HepG2 (cell line): Measurements from ENCODE around the gene ZBTB32. TPM values are rescaled to one million over a fixed set of nuclear protein-coding genes. Genes with fewer than 3 reads are reported as not detected.
A peak's percentile ranks its signal among the peaks of the same experiment; 100 is the strongest.

Experiments used
- GTF2F1 ChIP-seq: fragments of 150-350 bp; IDR thresholded peaks from 2 replicates; pipeline ENCODE4 v1.6.1; 2014; ENCODE audit warnings: low read length
- HMG20A ChIP-seq: IDR thresholded peaks from 2 replicates; pipeline ENCODE4 v1.6.1; 2016; ENCODE audit warnings: borderline replicate concordance
- HMGXB4 ChIP-seq, 2 experiments: sonication (generic) in 1 of 2; formaldehyde crosslinking in 1 of 2; IDR thresholded peaks; 2 replicates each; pipeline versions ENCODE4 v1.4.0 to v1.6.1; 2018 to 2020; ENCODE audit warnings: missing genetic modification reagents in 2 of 2, borderline replicate concordance in 1 of 2, low read depth in 1 of 2, mild to moderate bottlenecking in 1 of 2, missing biosample characterization in 1 of 2
- NR1H2 ChIP-seq: sonication (generic); formaldehyde crosslinking; IDR thresholded peaks from 2 replicates; pipeline ENCODE4 v1.8.1; 2022; ENCODE audit warnings: low read depth, missing genetic modification reagents, borderline replicate concordance
- SNAPC4 ChIP-seq: sonication (generic); formaldehyde crosslinking; IDR thresholded peaks from 2 replicates; pipeline ENCODE4 v1.4.0; 2020; ENCODE audit warnings: mild to moderate bottlenecking, missing genetic modification reagents
- ZBTB3 ChIP-seq: sonication (generic); formaldehyde crosslinking; IDR thresholded peaks from 2 replicates; pipeline ENCODE4 v1.4.0; 2020; ENCODE audit warnings: low read depth, mild to moderate bottlenecking, moderate library complexity, missing genetic modification reagents, borderline replicate concordance
- ZNF20 ChIP-seq: sonication (generic); formaldehyde crosslinking; IDR thresholded peaks from 2 replicates; pipeline ENCODE4 v1.4.0; 2020; ENCODE audit warnings: mild to moderate bottlenecking, moderate library complexity, missing genetic modification reagents
- ZNF224 ChIP-seq: sonication (generic); formaldehyde crosslinking; IDR thresholded peaks from 2 replicates; pipeline ENCODE4 v1.5.0; 2020; ENCODE audit warnings: mild to moderate bottlenecking, missing genetic modification reagents
- ZNF281 ChIP-seq: sonication (generic); formaldehyde crosslinking; IDR thresholded peaks from 2 replicates; pipeline ENCODE4 v1.4.0; 2020; ENCODE audit warnings: missing genetic modification reagents, borderline replicate concordance
- ZNF362 ChIP-seq: sonication (generic); formaldehyde crosslinking; IDR thresholded peaks from 2 replicates; pipeline ENCODE4 v1.4.0; 2020; ENCODE audit warnings: missing genetic modification reagents, mild to moderate bottlenecking, borderline replicate concordance
- ZNF431 ChIP-seq: sonication (generic); formaldehyde crosslinking; IDR thresholded peaks from 2 replicates; pipeline ENCODE4 v1.9.0; 2022; ENCODE audit warnings: missing genetic modification reagents, low read depth, mild to moderate bottlenecking, borderline replicate concordance
- ZNF512B ChIP-seq: sonication (generic); formaldehyde crosslinking; IDR thresholded peaks from 2 replicates; pipeline ENCODE4 v1.5.1; 2020; ENCODE audit warnings: missing genetic modification reagents, mild to moderate bottlenecking, borderline replicate concordance
- ZNF672 ChIP-seq: sonication (generic); formaldehyde crosslinking; IDR thresholded peaks from 2 replicates; pipeline ENCODE4 v1.8.1; 2022; ENCODE audit warnings: missing genetic modification reagents
- polyA plus RNA-seq, 8 experiments: library from polyadenylated mRNA; depleted of rRNA in 3 of 8; stranded (reverse) in 7 of 8; unstranded in 1 of 8; fragments of >200 nt; fragmentation: Illumina TruSeq in 4 of 8; extraction: Trizol in 4 of 8; gene quantifications; 2 replicates each; pipeline versions ENCODE4 v1.2.1 to v1.2.3, GENCODE V29; 2011 to 2016; ENCODE audit warnings: low read depth in 4 of 8, missing spikeins in 1 of 8, mixed read lengths in 1 of 8; ENCODE audit not compliant: insufficient read depth in 1 of 8
- total RNA-seq, 5 experiments: library from RNA; depleted of rRNA; stranded (reverse); fragments of >200 nt; fragmentation: Illumina TruSeq; extraction: Trizol; gene quantifications; 2 replicates each; pipeline ENCODE4 v1.2.3, GENCODE V29; 2016; ENCODE audit warnings: low read depth in 1 of 5

ZBTB32 gene
- total and polyA plus RNA-seq, 2 of the 13 experiments (the other 11 are each of a cell fraction or from before 2014, with no cell fraction given), result not detected

GRCh38 chr19:35744430-35745327, 40.3 kb downstream of the ZBTB32 start (continued):
- peak in 1 of 2 experiments; percentile 58; a peak in 1 of 4 replicates for TF ChIP-seq HMGXB4 (CRISPR knock-in tag; IDR thresholded peaks at IDR 0.05; ENCODE audit: borderline replicate concordance in 1 of 2, low read depth in 1 of 2)
- TF ChIP-seq HMG20A (CRISPR knock-in tag), result no peak
- no peak for TF ChIP-seq ZNF672 (CRISPR knock-in tag)
- TF ChIP-seq ZNF431, result no peak
- no peak for TF ChIP-seq ZNF224 (CRISPR knock-in tag)
- no peak for TF ChIP-seq ZBTB3 (CRISPR knock-in tag)
- TF ChIP-seq ZNF512B, result no peak
- TF ChIP-seq SNAPC4, result no peak
- no peak for TF ChIP-seq ZNF281
- TF ChIP-seq ZNF20 (CRISPR knock-in tag), result no peak
- TF ChIP-seq ZNF362 (CRISPR knock-in tag), result no peak
- TF ChIP-seq NR1H2 (CRISPR knock-in tag), result no peak
- no peak for TF ChIP-seq GTF2F1
